ENCODE results near the gene COL4A3.
A peak's percentile ranks its signal among the peaks of the same experiment; 100 is the strongest.

Gene COL4A3

DNA sequence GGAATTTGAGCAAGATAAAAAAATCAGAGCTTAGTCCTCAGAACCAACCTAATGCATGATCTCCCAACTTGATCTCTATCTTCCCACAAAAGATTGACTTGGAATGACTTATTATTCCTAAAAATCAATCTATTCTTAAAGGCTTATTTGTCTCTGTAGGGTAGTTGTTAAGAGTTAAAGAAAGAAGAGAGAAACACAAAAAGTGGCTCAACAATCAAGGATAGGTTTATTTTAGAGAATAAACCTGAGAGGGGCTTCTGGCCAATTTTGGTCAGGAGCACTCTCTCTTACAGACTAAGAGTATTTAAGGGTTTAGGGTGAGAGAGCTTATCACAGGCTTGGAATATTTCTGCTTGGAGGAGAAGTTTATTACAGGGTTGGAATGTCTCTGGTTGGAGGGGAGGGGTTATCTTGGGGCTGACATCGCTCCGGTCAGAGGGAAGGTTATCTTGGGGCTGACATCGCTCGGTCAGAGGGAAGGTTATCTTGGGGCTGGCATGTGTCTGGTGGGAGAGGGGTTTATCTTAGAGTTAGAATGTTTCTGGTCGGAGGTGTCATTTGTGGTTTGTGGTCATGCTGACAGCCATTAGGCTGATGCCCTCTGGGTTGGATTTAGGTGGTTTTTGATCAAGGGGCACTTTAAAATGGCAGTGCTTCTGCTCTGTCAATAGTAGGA is 158.2 kb downstream of the COL4A3 start:
- H2BK15ac ChIP-seq (ENCODE audit: low read depth, poor library complexity, severe bottlenecking): no peak overlapping the region
- no peak overlapping the region for H4K8ac ChIP-seq (ENCODE audit: low read length)
- DNase-seq: no peak
- peaks cover 9% of the 10 kb centered on the region for H3K79me1 ChIP-seq (replicated peaks; ENCODE audit: low read length, poor library complexity, severe bottlenecking)
- H2AK5ac ChIP-seq (ENCODE audit: low read length, severe bottlenecking): no peak overlapping the region
- no peak overlapping the region for H3K4ac ChIP-seq (ENCODE audit: low read depth in 1 of 2, low read length in 2 of 2)
- H2BK12ac ChIP-seq (ENCODE audit: low read length in 2 of 2): no peak overlapping the region
- H2AFZ ChIP-seq (ENCODE audit: low read depth, low read length): no peak overlapping the region
- H2BK120ac ChIP-seq (ENCODE audit: low read depth, low read length): no peak overlapping the region
- H3K9ac ChIP-seq (ENCODE audit: low read length): no peak overlapping the region
- no peak overlapping the region for H3K27ac ChIP-seq (ENCODE audit: low read length, poor library complexity, severe bottlenecking)
- H3K4me2 ChIP-seq (ENCODE audit: low read length, poor library complexity, severe bottlenecking): no peak overlapping the region
- H3K4me3 ChIP-seq (ENCODE audit: insufficient read depth in 1 of 2, low read depth in 1 of 2, low read length in 2 of 2): no peak overlapping the region
- H3K23ac ChIP-seq (ENCODE audit: low read length in 2 of 2): no peak overlapping the region
- 85% methylated on average over 5 of the region's 5 CpGs for WGBS
- H3K36me3 ChIP-seq (ENCODE audit: control insufficient read depth in 1 of 2, insufficient read depth in 2 of 2, low read depth in 1 of 2, low read length in 2 of 2): peaks cover 0 to 6% of the 10 kb centered on the region in 2 experiments
- no peaks in the 10 kb centered on the region for H3K9me3 ChIP-seq (ENCODE audit: control insufficient read depth, low read length)
- H3K4me1 ChIP-seq (ENCODE audit: control insufficient read depth, insufficient read depth, low read depth, low read length): peaks cover 2% of the 10 kb centered on the region
- no peak overlapping the region for H4K91ac ChIP-seq (ENCODE audit: low read length)
- no peak overlapping the region for H3K18ac ChIP-seq (ENCODE audit: low read depth in 1 of 2, low read length in 2 of 2)
- H2BK5ac ChIP-seq (ENCODE audit: low read depth, low read length, poor library complexity, severe bottlenecking): no peak overlapping the region
- H3K14ac ChIP-seq (ENCODE audit: low read length in 2 of 2): no peak overlapping the region
- no peaks in the 10 kb centered on the region for H3K27me3 ChIP-seq (ENCODE audit: control insufficient read depth in 1 of 2, insufficient read depth in 1 of 2, low read length in 2 of 2)

DNA sequence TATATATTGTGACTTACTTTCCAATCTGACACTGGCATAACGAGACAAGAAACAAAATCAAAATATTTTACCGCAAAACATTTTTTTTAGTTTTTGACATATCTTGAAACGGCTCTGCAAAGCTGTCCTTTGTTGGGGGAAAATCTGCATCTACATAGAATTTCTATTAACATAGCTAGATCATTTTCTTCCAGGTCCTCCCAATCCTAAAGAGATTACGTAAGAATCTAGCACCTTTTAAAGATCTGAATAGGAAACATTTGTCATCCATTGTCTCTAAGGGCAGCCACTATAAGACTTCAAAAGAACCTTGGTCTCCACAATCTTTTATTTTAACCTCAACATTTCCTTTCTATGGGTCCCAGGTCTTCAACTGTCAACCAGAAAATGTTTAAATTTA is 159.4 kb downstream of the COL4A3 start:
- H3K18ac ChIP-seq (ENCODE audit: low read depth in 1 of 2, low read length in 2 of 2): no peak overlapping the region
- H4K91ac ChIP-seq (ENCODE audit: low read length): no peak overlapping the region
- no peak overlapping the region for H3K27ac ChIP-seq (ENCODE audit: low read length, poor library complexity, severe bottlenecking)
- H4K8ac ChIP-seq (ENCODE audit: low read length): no peak overlapping the region
- H2AFZ ChIP-seq (ENCODE audit: low read depth, low read length): no peak overlapping the region
- H3K9me3 ChIP-seq (ENCODE audit: control insufficient read depth, low read length): no peaks in the 10 kb centered on the region
- no peaks in the 10 kb centered on the region for H3K27me3 ChIP-seq (ENCODE audit: control insufficient read depth in 1 of 2, insufficient read depth in 1 of 2, low read length in 2 of 2)
- peaks cover 0 to 6% of the 10 kb centered on the region in 2 experiments for H3K36me3 ChIP-seq (ENCODE audit: control insufficient read depth in 1 of 2, insufficient read depth in 2 of 2, low read depth in 1 of 2, low read length in 2 of 2)
- H3K4me3 ChIP-seq (ENCODE audit: insufficient read depth in 1 of 2, low read depth in 1 of 2, low read length in 2 of 2): no peak overlapping the region
- no peak overlapping the region for H3K4me2 ChIP-seq (ENCODE audit: low read length, poor library complexity, severe bottlenecking)
- H3K9ac ChIP-seq (ENCODE audit: low read length): no peak overlapping the region
- peaks cover 2% of the 10 kb centered on the region for H3K4me1 ChIP-seq (ENCODE audit: control insufficient read depth, insufficient read depth, low read depth, low read length)
- no peak overlapping the region for H2BK12ac ChIP-seq (ENCODE audit: low read length in 2 of 2)
- WGBS: 96% methylated on average over 4 of the region's 4 CpGs
- H3K79me1 ChIP-seq (replicated peaks; ENCODE audit: low read length, poor library complexity, severe bottlenecking): peaks cover 9% of the 10 kb centered on the region
- H3K14ac ChIP-seq (ENCODE audit: low read length in 2 of 2): no peak overlapping the region
- H3K23ac ChIP-seq (ENCODE audit: low read length in 2 of 2): no peak overlapping the region
- no peak for DNase-seq
- no peak overlapping the region for H2AK5ac ChIP-seq (ENCODE audit: low read length, severe bottlenecking)
- no peak overlapping the region for H2BK5ac ChIP-seq (ENCODE audit: low read depth, low read length, poor library complexity, severe bottlenecking)
- no peak overlapping the region for H3K4ac ChIP-seq (ENCODE audit: low read depth in 1 of 2, low read length in 2 of 2)
- no peak overlapping the region for H2BK120ac ChIP-seq (ENCODE audit: low read depth, low read length)
- H2BK15ac ChIP-seq (ENCODE audit: low read depth, poor library complexity, severe bottlenecking): no peak overlapping the region

DNA sequence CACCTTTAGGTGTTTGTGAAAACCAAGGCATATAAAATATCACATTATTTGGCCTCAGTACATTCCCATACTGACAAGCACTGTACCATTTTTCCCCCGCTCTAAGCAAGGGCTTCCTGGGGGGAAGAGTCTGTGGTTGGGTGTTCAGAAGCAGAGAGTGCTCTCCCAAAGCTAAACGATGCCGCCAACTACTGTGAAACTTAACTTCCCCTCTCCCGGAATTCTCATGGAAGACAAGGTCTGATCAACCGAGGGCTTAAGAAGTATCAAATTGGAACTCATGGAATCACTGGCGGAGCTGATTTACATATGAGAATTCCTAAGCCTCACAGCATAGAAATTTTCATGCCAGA is 160.2 kb downstream of the COL4A3 start:
- DNase-seq: no peak
- Histone ChIP-seq H2BK120ac (ENCODE audit: low read depth, low read length) (no peak overlapping the region), H2BK15ac (ENCODE audit: low read depth, poor library complexity, severe bottlenecking) (no peak overlapping the region), H4K91ac (ENCODE audit: low read length) (no peak overlapping the region), H3K18ac (ENCODE audit: low read depth in 1 of 2, low read length in 2 of 2) (peak overlapping the region; percentile 19 to 57), H2AK5ac (ENCODE audit: low read length, severe bottlenecking) (no peak overlapping the region), H3K23ac (ENCODE audit: low read length in 2 of 2) (no peak overlapping the region), H3K27ac (ENCODE audit: low read length, poor library complexity, severe bottlenecking) (peak overlapping the region; percentile 48), H2AFZ (ENCODE audit: low read depth, low read length) (peak overlapping the region; percentile 39), H3K79me1 (replicated peaks; ENCODE audit: low read length, poor library complexity, severe bottlenecking) (peaks cover 8% of the 10 kb centered on the region), H3K36me3 (ENCODE audit: control insufficient read depth in 1 of 2, insufficient read depth in 2 of 2, low read depth in 1 of 2, low read length in 2 of 2) (peaks cover 3 to 6% of the 10 kb centered on the region in 2 experiments), H3K4me2 (ENCODE audit: low read length, poor library complexity, severe bottlenecking) (peak overlapping the region; percentile 76), H3K9ac (ENCODE audit: low read length) (peak overlapping the region; percentile 92), H3K9me3 (ENCODE audit: control insufficient read depth, low read length) (no peaks in the 10 kb centered on the region), H3K14ac (ENCODE audit: low read length in 2 of 2) (no peak overlapping the region), H3K4ac (ENCODE audit: low read depth in 1 of 2, low read length in 2 of 2) (peak overlapping the region; percentile 40 to 61), H2BK12ac (ENCODE audit: low read length in 2 of 2) (no peak overlapping the region), H3K27me3 (ENCODE audit: control insufficient read depth in 1 of 2, insufficient read depth in 1 of 2, low read length in 2 of 2) (no peaks in the 10 kb centered on the region), H3K4me3 (ENCODE audit: insufficient read depth in 1 of 2, low read depth in 1 of 2, low read length in 2 of 2) (peak overlapping the region in 1 of 2 experiments; percentile 85), H2BK5ac (ENCODE audit: low read depth, low read length, poor library complexity, severe bottlenecking) (no peak overlapping the region), H3K4me1 (ENCODE audit: control insufficient read depth, insufficient read depth, low read depth, low read length) (peaks cover 2% of the 10 kb centered on the region), H4K8ac (ENCODE audit: low read length) (peak overlapping the region; percentile 87)
- WGBS: 40% methylated on average over 5 of the region's 6 CpGs

DNA sequence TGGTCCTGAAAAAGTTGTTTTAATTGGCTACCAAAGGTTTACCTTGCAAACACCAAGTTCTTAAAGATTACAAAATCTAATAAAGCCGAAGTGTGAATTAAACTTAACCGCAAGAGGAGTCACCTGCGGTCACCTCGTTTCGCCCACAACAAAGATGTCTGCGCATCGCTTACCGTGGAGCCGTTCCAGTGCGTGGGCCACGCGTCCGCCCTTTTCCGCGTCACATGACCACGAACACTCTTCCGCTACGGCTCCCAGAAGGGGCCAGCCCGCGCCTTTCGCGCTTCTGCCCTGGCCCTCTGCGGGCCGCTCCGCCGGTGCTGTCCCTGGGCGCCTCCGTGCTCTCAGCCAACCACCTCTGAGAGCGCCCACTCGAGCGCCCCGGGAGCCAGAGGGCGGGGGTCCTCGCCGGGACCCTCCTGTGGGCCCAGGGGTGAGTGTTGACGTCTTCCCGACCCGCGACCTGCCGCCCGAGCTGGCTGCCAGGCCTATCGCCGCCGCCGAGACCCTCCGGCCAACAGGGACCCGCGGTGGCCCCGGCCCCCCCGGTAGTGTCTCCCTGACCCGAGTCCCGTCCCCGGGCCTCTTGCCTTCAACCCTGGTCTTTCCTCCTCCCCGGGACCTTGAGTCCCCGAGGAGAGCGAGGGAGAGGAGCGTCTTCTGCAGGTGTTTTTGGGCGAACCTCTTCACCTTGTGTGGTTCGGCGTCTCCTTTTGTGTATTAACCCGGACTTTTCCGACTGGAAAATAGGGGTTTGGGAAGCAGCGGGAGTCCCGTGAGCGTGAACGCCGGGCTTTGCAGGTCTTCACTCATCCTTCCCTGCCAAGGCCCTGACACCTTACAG is 160.8 kb downstream of the COL4A3 start, which contains the start of gene MFF:
Gene MFF, plus strand, starts transcription at position 257 of the 844 bp plus-strand sequence. CDS start 5,415 bp downstream, outside the sequence.
- H3K9me3 ChIP-seq (ENCODE audit: control insufficient read depth, low read length): no peaks in the 10 kb centered on the region

More for the DNA sequence above, 160.8 kb downstream of the COL4A3 start, which contains the start of gene MFF:
- H2AFZ ChIP-seq (ENCODE audit: low read depth, low read length): peak within 1 kb of the TSS; percentile 88
- peak within 1 kb of the TSS; percentile 49 for H2BK15ac ChIP-seq (ENCODE audit: low read depth, poor library complexity, severe bottlenecking)
- H2BK12ac ChIP-seq (ENCODE audit: low read length in 2 of 2): peak within 1 kb of the TSS in 1 of 2 experiments; percentile 10
- H2AK5ac ChIP-seq (ENCODE audit: low read length, severe bottlenecking): no peak within 1 kb of the TSS
- H3K4ac ChIP-seq (ENCODE audit: low read depth in 1 of 2, low read length in 2 of 2): peak within 1 kb of the TSS; percentile 68 to 93
- peak within 1 kb of the TSS; percentile 85 to 88 for H3K4me3 ChIP-seq (ENCODE audit: insufficient read depth in 1 of 2, low read depth in 1 of 2, low read length in 2 of 2)
- peak within 1 kb of the TSS; percentile 48 for H3K27ac ChIP-seq (ENCODE audit: low read length, poor library complexity, severe bottlenecking)
- peak within 1 kb of the TSS; percentile 46 for H2BK5ac ChIP-seq (ENCODE audit: low read depth, low read length, poor library complexity, severe bottlenecking)
- no peaks in the 10 kb centered on the region for H3K27me3 ChIP-seq (ENCODE audit: control insufficient read depth in 1 of 2, insufficient read depth in 1 of 2, low read length in 2 of 2)
- no peak within 1 kb of the TSS for H3K23ac ChIP-seq (ENCODE audit: low read length in 2 of 2)
- peaks cover 2% of the 10 kb centered on the region for H3K4me1 ChIP-seq (ENCODE audit: control insufficient read depth, insufficient read depth, low read depth, low read length)
- H4K8ac ChIP-seq (ENCODE audit: low read length): peak within 1 kb of the TSS; percentile 87
- peaks cover 8% of the 10 kb centered on the region for H3K79me1 ChIP-seq (replicated peaks; ENCODE audit: low read length, poor library complexity, severe bottlenecking)
- peak within 1 kb of the TSS; percentile 92 for H3K9ac ChIP-seq (ENCODE audit: low read length)
- DNase-seq: peak; percentile 92
- WGBS: 1% methylated on average over 65 of the region's 67 CpGs
- H4K91ac ChIP-seq (ENCODE audit: low read length): peak within 1 kb of the TSS; percentile 47
- H3K18ac ChIP-seq (ENCODE audit: low read depth in 1 of 2, low read length in 2 of 2): peak within 1 kb of the TSS; percentile 64 to 67
- H2BK120ac ChIP-seq (ENCODE audit: low read depth, low read length): peak within 1 kb of the TSS; percentile 90
- H3K4me2 ChIP-seq (ENCODE audit: low read length, poor library complexity, severe bottlenecking): peak within 1 kb of the TSS; percentile 96
- H3K14ac ChIP-seq (ENCODE audit: low read length in 2 of 2): peak within 1 kb of the TSS in 1 of 2 experiments; percentile 59
- H3K36me3 ChIP-seq (ENCODE audit: control insufficient read depth in 1 of 2, insufficient read depth in 2 of 2, low read depth in 1 of 2, low read length in 2 of 2): peaks cover 6 to 7% of the 10 kb centered on the region in 2 experiments

All from mesenchymal stem cell (in vitro differentiated cells and primary cell).